ENCODE data around the gene CACNA1C. TPM values are rescaled to one million over a fixed set of nuclear protein-coding genes. Genes with fewer than 3 reads are reported as not detected.

Gene CACNA1C
- total RNA-seq, 4 donors from 2014 or later = 3.8 to 13.6 (median 5.7) TPM

DNA sequence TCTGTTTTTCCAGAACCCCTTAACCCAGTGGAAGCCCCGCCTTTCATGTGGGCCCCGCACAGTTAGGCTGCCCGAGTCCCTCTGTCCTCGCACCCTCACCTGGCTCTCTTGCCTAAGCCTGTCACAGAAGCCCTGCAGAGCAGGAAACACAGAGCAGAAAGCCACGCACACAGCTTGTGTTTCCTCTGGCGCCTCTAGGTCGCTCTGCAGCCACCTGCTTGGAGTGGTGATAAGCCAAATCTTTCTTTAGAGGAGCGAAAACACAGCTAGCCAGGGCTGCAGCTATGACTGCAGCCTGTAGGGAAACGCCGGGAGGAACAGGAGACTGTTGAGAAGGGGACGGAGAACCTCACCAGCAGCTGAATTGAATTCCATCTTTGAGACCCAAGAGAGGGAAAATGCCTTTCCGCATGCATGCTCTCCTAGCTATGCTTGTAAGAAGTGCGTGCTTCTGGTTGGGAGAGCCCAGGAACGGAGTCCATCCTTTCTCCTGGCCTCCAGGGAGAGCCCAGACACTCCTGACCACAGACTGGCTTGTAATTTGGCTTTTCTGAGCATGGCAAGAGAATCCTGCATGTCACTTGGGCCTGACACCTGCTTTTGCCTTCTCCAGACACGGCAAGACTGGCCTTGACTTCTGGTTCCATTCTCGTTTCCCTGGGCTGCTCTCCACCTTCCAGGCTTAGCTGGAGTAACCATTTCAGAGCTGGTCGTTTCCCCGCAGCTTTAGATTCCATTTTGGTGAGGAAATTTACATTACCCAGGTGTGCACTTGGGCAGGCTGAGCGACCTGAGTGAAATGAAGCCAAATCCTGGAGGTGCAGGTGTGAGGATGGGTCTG is 301.6 kb downstream of the CACNA1C start:
- DNase-seq (ENCODE audit: low spot score) (no peak), ATAC-seq (ENCODE audit: low FRiP score) (no peak)
- TF ChIP-seq, protein P1, sequence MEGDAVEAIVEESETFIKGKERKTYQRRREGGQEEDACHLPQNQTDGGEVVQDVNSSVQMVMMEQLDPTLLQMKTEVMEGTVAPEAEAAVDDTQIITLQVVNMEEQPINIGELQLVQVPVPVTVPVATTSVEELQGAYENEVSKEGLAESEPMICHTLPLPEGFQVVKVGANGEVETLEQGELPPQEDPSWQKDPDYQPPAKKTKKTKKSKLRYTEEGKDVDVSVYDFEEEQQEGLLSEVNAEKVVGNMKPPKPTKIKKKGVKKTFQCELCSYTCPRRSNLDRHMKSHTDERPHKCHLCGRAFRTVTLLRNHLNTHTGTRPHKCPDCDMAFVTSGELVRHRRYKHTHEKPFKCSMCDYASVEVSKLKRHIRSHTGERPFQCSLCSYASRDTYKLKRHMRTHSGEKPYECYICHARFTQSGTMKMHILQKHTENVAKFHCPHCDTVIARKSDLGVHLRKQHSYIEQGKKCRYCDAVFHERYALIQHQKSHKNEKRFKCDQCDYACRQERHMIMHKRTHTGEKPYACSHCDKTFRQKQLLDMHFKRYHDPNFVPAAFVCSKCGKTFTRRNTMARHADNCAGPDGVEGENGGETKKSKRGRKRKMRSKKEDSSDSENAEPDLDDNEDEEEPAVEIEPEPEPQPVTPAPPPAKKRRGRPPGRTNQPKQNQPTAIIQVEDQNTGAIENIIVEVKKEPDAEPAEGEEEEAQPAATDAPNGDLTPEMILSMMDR (IDR thresholded peaks at IDR 0.05) = no peak

DNA sequence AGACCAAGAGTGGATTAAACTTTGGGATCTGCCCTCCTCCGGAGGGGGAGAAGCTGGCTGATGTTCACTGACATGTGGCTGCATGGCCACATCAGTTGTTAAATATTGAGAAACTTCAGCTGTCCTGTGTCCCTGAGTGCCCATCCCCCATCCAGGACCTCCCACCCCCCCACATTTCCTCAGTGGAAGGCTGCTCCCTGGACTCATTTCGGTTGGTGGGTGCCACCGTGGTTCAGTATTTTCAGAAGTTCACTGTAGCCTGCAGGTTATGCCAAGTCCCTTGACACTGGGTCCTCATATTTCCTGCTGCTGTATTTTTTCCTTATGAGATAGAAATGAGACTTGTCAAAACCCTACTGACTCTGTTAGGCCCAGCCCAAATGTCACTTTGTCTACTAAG is 302.4 kb downstream of the CACNA1C start:
- DNase-seq (ENCODE audit: low spot score) (no peak), ATAC-seq (ENCODE audit: low FRiP score) (no peak)
- TF ChIP-seq, protein P1 (IDR thresholded peaks at IDR 0.05) = no peak

DNA sequence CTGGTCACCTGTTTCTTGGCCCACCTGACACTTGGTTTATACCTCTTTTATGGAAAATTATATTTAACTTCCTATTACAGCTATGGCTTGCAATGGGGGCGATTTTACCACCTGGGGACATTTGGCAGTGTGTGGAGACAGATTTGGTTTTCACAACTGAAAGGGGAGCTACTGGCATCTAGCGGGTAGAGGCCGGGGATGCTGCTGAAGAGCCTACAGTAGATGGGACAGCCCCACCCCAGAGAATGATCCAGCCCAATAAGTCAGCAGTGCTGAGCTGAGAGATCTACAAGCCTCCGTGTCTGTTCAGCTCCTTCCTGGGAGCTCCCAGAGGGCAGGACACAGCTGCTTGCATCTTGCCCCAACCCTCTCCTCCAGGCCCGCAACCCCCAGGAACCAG is 302.8 kb downstream of the CACNA1C start:
- ATAC-seq (ENCODE audit: low FRiP score) = no peak
- TF ChIP-seq, protein P1 (IDR thresholded peaks at IDR 0.05) = no peak
- no peak for DNase-seq (ENCODE audit: low spot score)

DNA sequence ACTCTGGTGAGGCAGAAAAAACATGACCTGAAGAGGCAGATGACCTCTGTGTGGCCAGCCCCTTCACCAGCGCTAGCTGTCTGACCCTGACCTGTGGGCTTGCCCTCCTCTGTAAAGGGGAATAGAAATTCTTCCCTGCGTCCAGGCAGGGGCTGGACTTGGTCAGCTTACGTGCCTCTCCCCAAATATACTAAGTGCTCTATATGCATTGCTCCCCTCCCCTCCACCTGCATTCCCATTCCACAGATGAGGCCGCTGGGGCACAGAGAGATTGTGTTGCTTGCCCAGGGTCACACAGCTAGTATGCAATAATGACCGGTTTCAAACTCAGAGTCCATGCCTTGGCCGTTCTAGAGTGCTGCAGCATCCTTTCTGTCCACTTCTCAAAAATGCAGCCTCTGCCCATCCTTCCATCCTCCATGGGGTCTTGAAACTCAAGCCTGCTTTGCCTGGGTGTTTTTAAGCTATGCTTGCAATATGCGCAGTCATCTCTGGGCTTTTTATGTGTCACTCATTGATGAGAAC is 303.9 kb downstream of the CACNA1C start:
- no peak for ATAC-seq (ENCODE audit: low FRiP score)
- no peak for DNase-seq (ENCODE audit: low spot score)
- TF ChIP-seq, protein P1 (IDR thresholded peaks at IDR 0.05) = no peak

DNA sequence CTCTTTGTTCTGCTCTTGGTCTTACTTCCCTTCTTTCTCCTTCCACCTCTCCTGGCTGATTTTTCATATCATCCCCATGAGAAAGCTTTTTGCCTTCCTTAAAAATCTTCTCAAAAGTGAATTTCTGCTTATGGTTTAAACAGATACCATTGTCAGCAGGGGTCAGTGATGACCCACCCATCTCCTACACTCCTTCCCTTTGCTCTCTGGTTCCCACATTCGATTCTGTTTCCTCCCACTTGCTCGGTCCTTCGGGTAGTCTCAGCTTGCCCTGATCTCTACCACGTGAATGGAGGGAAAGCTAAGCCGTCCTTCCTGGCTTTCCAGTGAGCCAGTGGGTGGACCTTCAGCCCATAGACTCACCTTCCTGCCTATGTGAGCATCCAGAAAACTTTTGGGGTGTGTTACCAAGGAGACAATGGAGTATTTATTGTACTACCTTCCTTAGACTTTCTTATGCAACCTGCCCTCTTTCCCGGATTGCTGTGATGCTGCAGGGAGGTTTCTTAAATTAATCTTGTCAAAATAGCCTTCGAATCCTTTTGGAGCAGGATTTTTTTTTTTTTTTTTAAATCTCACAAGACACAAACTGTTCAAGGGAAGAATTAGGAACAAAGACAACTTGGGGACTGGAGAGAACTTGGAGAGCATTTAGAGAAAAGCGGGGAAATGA is 306.3 kb downstream of the CACNA1C start:
- ATAC-seq (ENCODE audit: low FRiP score) (peak; percentile 70), DNase-seq (ENCODE audit: low spot score) (no peak)
- TF ChIP-seq, protein P1 (IDR thresholded peaks at IDR 0.05) = no peak

DNA sequence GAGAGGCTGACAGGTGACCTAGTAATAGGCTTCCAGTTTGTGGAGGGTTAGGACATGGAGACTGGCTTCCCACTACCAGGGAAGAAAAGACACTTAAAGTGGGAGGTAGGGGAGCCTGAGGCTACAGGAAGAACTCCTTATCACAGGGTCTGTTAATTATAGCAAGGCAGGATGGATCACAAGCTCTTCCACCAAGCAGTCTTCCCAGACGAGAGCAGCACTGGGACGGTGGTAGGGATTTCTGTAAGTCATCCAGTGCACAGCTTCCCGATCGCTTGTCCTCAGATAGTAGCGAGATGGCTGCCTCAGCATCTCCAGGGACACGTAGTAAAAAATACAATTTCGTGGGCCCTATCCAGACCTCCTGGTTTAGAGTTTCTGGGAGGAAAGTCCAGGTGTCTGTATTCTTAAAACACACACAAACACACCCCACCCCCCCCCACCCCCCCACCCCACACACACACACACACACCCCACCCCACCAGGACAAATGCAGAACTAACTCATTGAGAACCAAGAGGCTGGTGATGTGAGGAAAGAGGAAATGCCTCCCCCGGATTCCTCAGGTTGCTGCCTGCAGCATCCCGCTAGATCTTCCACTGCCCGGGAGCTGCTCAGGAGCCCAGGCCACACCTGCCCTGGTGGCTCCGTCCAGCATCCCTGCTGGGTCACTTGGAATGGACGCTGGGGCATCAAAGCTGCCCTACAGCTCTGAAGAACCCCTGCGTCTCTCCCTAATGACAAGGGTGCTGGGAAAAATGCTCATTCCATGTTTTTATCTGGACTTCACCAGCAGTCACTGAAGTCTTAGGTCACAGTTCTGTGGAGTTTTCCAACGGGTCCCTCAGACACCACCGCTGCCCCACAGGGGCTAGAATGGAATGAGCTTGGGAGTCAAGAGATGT is 307.2 kb downstream of the CACNA1C start:
- DNase-seq (ENCODE audit: low spot score) (no peak), ATAC-seq (ENCODE audit: low FRiP score) (no peak)
- TF ChIP-seq, protein P1 (IDR thresholded peaks at IDR 0.05) = no peak
